IMR-90 (cell line): ENCODE data around the gene PMEPA1. TPM values are rescaled to one million over a fixed set of nuclear protein-coding genes. Genes with fewer than 3 reads are reported as not detected.

Experiments used
- ATAC-seq: fragments of 200-7000 bp; cut with Tn5 transposase; 2 replicates; pipeline ENCODE4 v1.9.1; 2020; ENCODE audit warnings: low read depth, mild to moderate bottlenecking, moderate library complexity
- BruUV-seq: library from RNA; stranded (reverse); fragments of 400-500 nt; replicated peaks from 2 replicates; lab custom pipeline; 2021; lab: Mats Ljungman, UMichigan
- CTCF ChIA-PET: fragments of 300-600 bp; formaldehyde crosslinking; extraction: SDS; loops from one replicate; lab custom pipeline; 2021; ENCODE audit warnings: antibody characterized with exemption; lab: Yijun Ruan, JAX
- POLR2A ChIA-PET: fragments of 300-600 bp; sonication (Branson Sonifier 250); formaldehyde crosslinking; loops from one replicate; lab custom pipeline; 2022; ENCODE audit warnings: antibody characterized with exemption; ENCODE audit not compliant: unreplicated experiment; lab: Charles Lee
- DNase-seq: peaks from one replicate; pipeline ENCODE4 v3.0.0; 2013
- H2AFZ ChIP-seq: replicated peaks from 2 replicates; pipeline ENCODE3; 2013; ENCODE audit warnings: low read length, mild to moderate bottlenecking; ENCODE audit not compliant: poor library complexity
- H2AK5ac ChIP-seq: 2 replicates; pipeline ENCODE4 v1.6.1; 2013; ENCODE audit warnings: low read depth, low read length, inconsistent platforms
- H2AK9ac ChIP-seq: replicated peaks from 2 replicates; pipeline ENCODE3; 2013; ENCODE audit warnings: mild to moderate bottlenecking, low read depth, low read length, moderate library complexity; ENCODE audit not compliant: poor library complexity
- H2BK120ac ChIP-seq: 2 replicates; pipeline ENCODE4 v1.6.1; 2013; ENCODE audit warnings: low read depth, low read length, inconsistent platforms
- H2BK15ac ChIP-seq: 3 replicates; pipeline ENCODE4 v1.6.1; 2013; ENCODE audit warnings: low read depth, low read length, inconsistent platforms
- H2BK20ac ChIP-seq: 2 replicates; pipeline ENCODE4 v1.6.1; 2013; ENCODE audit warnings: low read depth, mild to moderate bottlenecking, inconsistent platforms, low read length, moderate library complexity
- H2BK5ac ChIP-seq: 2 replicates; pipeline ENCODE4 v1.6.1; 2013; ENCODE audit warnings: mild to moderate bottlenecking, low read depth, low read length, inconsistent platforms; ENCODE audit not compliant: poor library complexity, severe bottlenecking
- H3K14ac ChIP-seq: replicated peaks from 2 replicates; pipeline ENCODE4 v1.6.1; 2013; ENCODE audit warnings: low read depth, low read length, inconsistent platforms
- H3K18ac ChIP-seq: 2 replicates; pipeline ENCODE4 v1.6.1; 2013; ENCODE audit warnings: low read depth, low read length, control low read depth
- H3K23ac ChIP-seq: 2 replicates; pipeline ENCODE4 v1.6.1; 2013; ENCODE audit warnings: low read depth, low read length, inconsistent platforms
- H3K27ac ChIP-seq: 2 replicates; pipeline ENCODE4 v1.5.1; 2013; ENCODE audit warnings: mild to moderate bottlenecking, control low read depth, low read length; ENCODE audit not compliant: insufficient read depth
- H3K27me3 ChIP-seq: 2 replicates; pipeline ENCODE4 v1.6.1; 2013; ENCODE audit warnings: low read length; ENCODE audit not compliant: control insufficient read depth, insufficient read depth
- H3K36me3 ChIP-seq: 2 replicates; pipeline ENCODE4 v1.6.1; 2013; ENCODE audit warnings: low read length, mixed read lengths; ENCODE audit not compliant: control insufficient read depth, insufficient read depth
- H3K4ac ChIP-seq: 2 replicates; pipeline ENCODE4 v1.6.1; 2013; ENCODE audit warnings: low read depth, low read length, inconsistent platforms
- H3K4me1 ChIP-seq: 2 replicates; pipeline ENCODE4 v1.6.1; 2013; ENCODE audit warnings: low read length, mixed read lengths; ENCODE audit not compliant: control insufficient read depth, insufficient read depth
- H3K4me2 ChIP-seq: 2 replicates; pipeline ENCODE4 v1.6.1; 2013; ENCODE audit warnings: low read depth, mild to moderate bottlenecking, control low read depth, low read length, moderate library complexity
- H3K4me3 ChIP-seq: 2 replicates; pipeline ENCODE4 v1.5.1; 2013; ENCODE audit warnings: low read depth, mild to moderate bottlenecking, control low read depth, low read length, moderate library complexity; ENCODE audit not compliant: insufficient read depth
- H3K56ac ChIP-seq: 2 replicates; pipeline ENCODE4 v1.6.1; 2013; ENCODE audit warnings: low read length, inconsistent platforms; ENCODE audit not compliant: insufficient read depth; ENCODE audit errors: extremely low read depth
- H3K79me1 ChIP-seq, 2 experiments: 2 replicates each; pipeline ENCODE4 v1.6.1; 2013; ENCODE audit warnings: low read length in 2 of 2, inconsistent platforms in 1 of 2, low read depth in 1 of 2
- H3K9ac ChIP-seq: 2 replicates; pipeline ENCODE4 v1.6.1; 2013; ENCODE audit warnings: low read depth, low read length, control low read depth
- H3K9me1 ChIP-seq: 2 replicates; pipeline ENCODE4 v1.6.1; 2013; ENCODE audit warnings: low read length, inconsistent platforms; ENCODE audit not compliant: insufficient read depth
- H3K9me3 ChIP-seq: 2 replicates; pipeline ENCODE4 v1.6.1; 2013; ENCODE audit warnings: low read length; ENCODE audit not compliant: control insufficient read depth, insufficient read depth
- H4K20me1 ChIP-seq: 2 replicates; pipeline ENCODE4 v1.6.1; 2013; ENCODE audit warnings: low read length, inconsistent platforms; ENCODE audit not compliant: insufficient read depth
- H4K5ac ChIP-seq: 2 replicates; pipeline ENCODE4 v1.6.1; 2013; ENCODE audit warnings: mild to moderate bottlenecking, low read depth, low read length, control low read depth
- H4K8ac ChIP-seq, 2 experiments: 2 replicates each; pipeline ENCODE4 v1.6.1; 2013; ENCODE audit warnings: low read depth in 2 of 2, low read length in 2 of 2, control low read depth in 1 of 2, inconsistent platforms in 1 of 2
- H4K91ac ChIP-seq: 2 replicates; pipeline ENCODE4 v1.6.1; 2013; ENCODE audit warnings: low read depth, low read length, inconsistent platforms; ENCODE audit not compliant: insufficient read depth
- BHLHE40 ChIP-seq: fragments of 150-350 bp; IDR thresholded peaks from 2 replicates; pipeline ENCODE4 v1.6.1; 2016; ENCODE audit warnings: mild to moderate bottlenecking, low read depth, low read length
- CEBPB ChIP-seq: IDR thresholded peaks from 2 replicates; pipeline ENCODE4 v1.6.1; 2012; ENCODE audit warnings: low read depth, low read length, improper control_type of control experiment
- CHD1 ChIP-seq: IDR thresholded peaks from 2 replicates; pipeline ENCODE4 v1.6.1; 2012; ENCODE audit warnings: low read depth, low read length, improper control_type of control experiment
- FOS ChIP-seq: fragments of 150-350 bp; IDR thresholded peaks from 2 replicates; pipeline ENCODE4 v1.6.1; 2016; ENCODE audit warnings: low read depth, low read length
- MAFK ChIP-seq: IDR thresholded peaks from 2 replicates; pipeline ENCODE4 v1.6.1; 2012; ENCODE audit warnings: low read depth, low read length, improper control_type of control experiment
- MAZ ChIP-seq: IDR thresholded peaks from 2 replicates; pipeline ENCODE4 v1.6.1; 2012; ENCODE audit warnings: low read depth, mild to moderate bottlenecking, low read length, improper control_type of control experiment, moderate library complexity, borderline replicate concordance
- MXI1 ChIP-seq: IDR thresholded peaks from 2 replicates; pipeline ENCODE4 v1.6.1; 2012; ENCODE audit warnings: low read depth, mild to moderate bottlenecking, low read length, moderate library complexity, borderline replicate concordance
- NFE2L2 ChIP-seq: fragments of 150-350 bp; IDR thresholded peaks from 2 replicates; pipeline ENCODE4 v1.6.1; 2016; ENCODE audit warnings: low read depth, mild to moderate bottlenecking, low read length
- RAD21 ChIP-seq: IDR thresholded peaks from 2 replicates; pipeline ENCODE4 v1.6.1; 2012; ENCODE audit warnings: low read length, improper control_type of control experiment
- RFX5 ChIP-seq: IDR thresholded peaks from 2 replicates; pipeline ENCODE4 v1.8.0; 2012; ENCODE audit warnings: low read depth, mild to moderate bottlenecking, low read length, moderate library complexity
- SMC3 ChIP-seq: fragments of 150-350 bp; IDR thresholded peaks from 2 replicates; pipeline ENCODE4 v1.6.1; 2016; ENCODE audit warnings: low read depth, mild to moderate bottlenecking, antibody characterized with exemption, low read length, moderate library complexity
- WGBS, 2 experiments: methylation state at CpG; one replicate each; pipeline versions ENCODE4 v1.1.5 to v1.1.7; 2013; ENCODE audit warnings: missing lambda C conversion rate in 2 of 2; ENCODE audit not compliant: insufficient read length in 1 of 2; ENCODE audit errors: extremely low coverage in 2 of 2; 5-methylcytosine and 5-hydroxymethylcytosine counted together
- dilution Hi-C: fragments of 300-500 bp; cut with HindIII; formaldehyde crosslinking; loops from one replicate; pipeline ENCODE4 v1.14.3; 2018; ENCODE audit warnings: low sequenced_read_pairs; ENCODE audit not compliant: unreplicated experiment
- in situ Hi-C: fragments of 300-500 bp; cut with MboI; formaldehyde crosslinking; loops from 3 replicates; pipeline ENCODE4 v1.14.3; 2019; ENCODE audit warnings: low sequenced_read_pairs, inconsistent platforms, mixed read lengths
- intact Hi-C: fragments of 100-400 bp; cut with micrococcal nuclease; formaldehyde crosslinking; loops from 2 replicates; pipeline ENCODE4 v1.10.0; 2022
- polyA plus RNA-seq, 3 experiments: library from polyadenylated mRNA; depleted of rRNA; stranded (reverse); fragments of >200 nt; gene quantifications; 2 replicates each; pipeline ENCODE4 v1.2.3, GENCODE V29; 2012; ENCODE audit warnings: low replicate concordance in 1 of 3
- total RNA-seq: library from RNA; depleted of rRNA; stranded (reverse); fragments of >200 nt; gene quantifications from 2 replicates; pipeline ENCODE4 v1.2.3, GENCODE V29; 2012
- TF ChIP-seq, protein P1 (sequence below): fragments of 150-350 bp; IDR thresholded peaks from 2 replicates; pipeline ENCODE4 v1.6.1; 2016; ENCODE audit warnings: low read depth, mild to moderate bottlenecking, low read length, moderate library complexity, borderline replicate concordance
- TF ChIP-seq, protein P2 (sequence below): fragments of 150-350 bp; IDR thresholded peaks from 2 replicates; pipeline ENCODE4 v1.6.1; 2017; ENCODE audit warnings: mild to moderate bottlenecking, antibody characterized with exemption, low read length, low read depth
- TF ChIP-seq, protein P3 (sequence below): conservative IDR thresholded peaks from 2 replicates; pipeline ENCODE4 v1.5.1; 2012; ENCODE audit warnings: mild to moderate bottlenecking, low read depth, low read length, improper control_type of control experiment

Gene PMEPA1
- total and polyA plus RNA-seq, 2 of the 4 experiments (the other 2 are of a cell fraction): 2.0 to 6.9 TPM

- Histone ChIP-seq H4K5ac (no peak overlapping the region), H3K4me2 (no peak overlapping the region), H3K27me3 (no peaks in the 10 kb centered on the region), H2BK120ac (no peak overlapping the region), H3K9ac (no peak overlapping the region), H4K8ac (no peak overlapping the region), H3K4me3 (no peak overlapping the region), H3K4ac (no peak overlapping the region), H3K56ac (no peak overlapping the region), H2AK5ac (peak overlapping the region; percentile 43; the same call in 1 of the 2 replicates), H3K14ac (no peak overlapping the region), H3K9me3 (no peaks in the 10 kb centered on the region), H3K4me1 (peaks cover 17% of the 10 kb centered on the region), H3K23ac (no peak overlapping the region), H4K91ac (no peak overlapping the region), H2BK5ac (no peak overlapping the region), H2AFZ (no peak overlapping the region), H2AK9ac (no peak overlapping the region), H2BK20ac (no peak overlapping the region), H3K79me1 (peaks cover 23 to 55% of the 10 kb centered on the region in 2 experiments; a peak in 3 of 4 replicates), H3K9me1 (peaks cover 34% of the 10 kb centered on the region), H3K36me3 (no peaks in the 10 kb centered on the region), H3K27ac (no peak overlapping the region), H4K20me1 (peaks cover 73% of the 10 kb centered on the region), H2BK15ac (no peak overlapping the region), H3K18ac (no peak overlapping the region)
- BruUV-seq: no TSS peak
- TF ChIP-seq, protein P1, sequence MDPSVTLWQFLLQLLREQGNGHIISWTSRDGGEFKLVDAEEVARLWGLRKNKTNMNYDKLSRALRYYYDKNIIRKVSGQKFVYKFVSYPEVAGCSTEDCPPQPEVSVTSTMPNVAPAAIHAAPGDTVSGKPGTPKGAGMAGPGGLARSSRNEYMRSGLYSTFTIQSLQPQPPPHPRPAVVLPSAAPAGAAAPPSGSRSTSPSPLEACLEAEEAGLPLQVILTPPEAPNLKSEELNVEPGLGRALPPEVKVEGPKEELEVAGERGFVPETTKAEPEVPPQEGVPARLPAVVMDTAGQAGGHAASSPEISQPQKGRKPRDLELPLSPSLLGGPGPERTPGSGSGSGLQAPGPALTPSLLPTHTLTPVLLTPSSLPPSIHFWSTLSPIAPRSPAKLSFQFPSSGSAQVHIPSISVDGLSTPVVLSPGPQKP: no peak
- TF ChIP-seq, protein P2, sequence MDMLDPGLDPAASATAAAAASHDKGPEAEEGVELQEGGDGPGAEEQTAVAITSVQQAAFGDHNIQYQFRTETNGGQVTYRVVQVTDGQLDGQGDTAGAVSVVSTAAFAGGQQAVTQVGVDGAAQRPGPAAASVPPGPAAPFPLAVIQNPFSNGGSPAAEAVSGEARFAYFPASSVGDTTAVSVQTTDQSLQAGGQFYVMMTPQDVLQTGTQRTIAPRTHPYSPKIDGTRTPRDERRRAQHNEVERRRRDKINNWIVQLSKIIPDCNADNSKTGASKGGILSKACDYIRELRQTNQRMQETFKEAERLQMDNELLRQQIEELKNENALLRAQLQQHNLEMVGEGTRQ: no peak
- no peak for TF ChIP-seq SMC3
- TF ChIP-seq CEBPB: no peak
- no peak for TF ChIP-seq CHD1
- TF ChIP-seq NFE2L2: no peak
- TF ChIP-seq MAZ: no peak
- TF ChIP-seq MAFK: no peak
- TF ChIP-seq RAD21: no peak
- no peak for TF ChIP-seq FOS
- no peak for TF ChIP-seq MXI1
- TF ChIP-seq, protein P3, sequence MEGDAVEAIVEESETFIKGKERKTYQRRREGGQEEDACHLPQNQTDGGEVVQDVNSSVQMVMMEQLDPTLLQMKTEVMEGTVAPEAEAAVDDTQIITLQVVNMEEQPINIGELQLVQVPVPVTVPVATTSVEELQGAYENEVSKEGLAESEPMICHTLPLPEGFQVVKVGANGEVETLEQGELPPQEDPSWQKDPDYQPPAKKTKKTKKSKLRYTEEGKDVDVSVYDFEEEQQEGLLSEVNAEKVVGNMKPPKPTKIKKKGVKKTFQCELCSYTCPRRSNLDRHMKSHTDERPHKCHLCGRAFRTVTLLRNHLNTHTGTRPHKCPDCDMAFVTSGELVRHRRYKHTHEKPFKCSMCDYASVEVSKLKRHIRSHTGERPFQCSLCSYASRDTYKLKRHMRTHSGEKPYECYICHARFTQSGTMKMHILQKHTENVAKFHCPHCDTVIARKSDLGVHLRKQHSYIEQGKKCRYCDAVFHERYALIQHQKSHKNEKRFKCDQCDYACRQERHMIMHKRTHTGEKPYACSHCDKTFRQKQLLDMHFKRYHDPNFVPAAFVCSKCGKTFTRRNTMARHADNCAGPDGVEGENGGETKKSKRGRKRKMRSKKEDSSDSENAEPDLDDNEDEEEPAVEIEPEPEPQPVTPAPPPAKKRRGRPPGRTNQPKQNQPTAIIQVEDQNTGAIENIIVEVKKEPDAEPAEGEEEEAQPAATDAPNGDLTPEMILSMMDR: no peak
- no peak for TF ChIP-seq BHLHE40
- TF ChIP-seq RFX5: no peak
- intact Hi-C loops: no loop called here
- DNase-seq: no peak
- no peak for ATAC-seq
- dilution Hi-C loops: no loop called here
- CTCF ChIA-PET: no interaction called here
- POLR2A ChIA-PET: no interaction called here
- in situ Hi-C loops: loop anchor here (25.0 kb wide), 1 partner anchor 1341 kb away; the partner anchor contains the start of genes ATP5F1E and PRELID3B
- WGBS, 2 experiments: no CpG with 5 or more reads among the region's 5 CpGs
Measured at GRCh38 chr20:57695940-57696339, 13.9 kb downstream of the PMEPA1 start.
